Non-pigmented ciliary epithelial cell (primary cell): ENCODE data around the gene CCDC106.

Experiments
- DNase-seq: peaks from one replicate; pipeline ENCODE4 v3.0.0-alpha.2; 2010; ENCODE audit warnings: low read depth

Gene CCDC106

DNA sequence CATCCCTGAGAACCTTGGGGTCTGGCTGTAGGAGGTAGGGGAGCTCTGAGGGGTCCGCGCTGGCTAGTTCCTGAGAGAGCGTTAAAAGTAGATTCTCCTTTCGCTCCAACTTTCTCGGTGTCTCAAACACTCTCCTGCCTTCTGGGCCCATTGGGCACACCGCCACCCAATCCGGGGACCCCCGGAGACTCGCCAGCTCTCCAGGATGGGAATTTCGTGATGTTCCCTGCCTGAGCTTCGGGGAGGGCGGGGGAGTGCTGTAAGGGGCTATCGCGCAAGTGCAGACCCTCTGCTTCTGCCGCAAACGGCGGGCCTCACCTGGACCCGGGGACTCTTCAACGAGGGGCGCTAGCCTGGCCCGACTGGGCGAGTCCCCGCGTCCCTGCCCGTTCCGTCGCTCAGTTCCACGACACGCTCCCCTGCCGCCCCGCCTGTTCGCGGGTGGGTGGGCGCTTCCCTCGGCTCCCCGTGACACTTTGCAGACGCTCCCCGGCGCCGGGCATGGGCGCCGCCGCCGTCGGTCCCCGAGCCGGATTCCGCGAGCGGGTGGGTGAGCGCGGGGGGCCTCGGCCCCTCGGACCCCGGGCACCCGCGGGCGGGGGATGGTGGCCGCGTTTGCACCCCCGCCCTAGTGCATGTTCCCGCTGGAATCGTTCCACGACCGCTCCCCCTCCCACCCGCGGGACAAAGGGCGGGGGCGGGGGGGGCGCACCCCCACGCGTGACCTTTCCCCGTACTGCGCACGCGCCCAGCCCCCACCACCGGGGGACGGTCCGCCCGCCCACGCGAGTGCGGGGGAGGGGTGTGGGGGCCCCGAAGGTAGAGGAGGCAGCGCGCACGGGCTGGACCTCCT, at the start of gene CCDC106:
Gene CCDC106, plus strand, starts transcription at position 481 of the 853 bp plus-strand sequence. CDS start 835 bp downstream, outside the sequence.
- no peak for DNase-seq

GRCh38 chr19:55598719-55599467, 49.1 kb upstream of the CCDC106 start:
- DNase-seq, result peak; percentile 85

- DNase-seq, result peak; percentile 94
These were observed 48.6 kb upstream of the CCDC106 start, which contains the start of gene FIZ1 for GRCh38 chr19:55599468-55599841. FIZ1 (minus strand) TSS chr19:55599517; CDS start chr19:55597865, 1,652 bp downstream.

- no peak for DNase-seq
These were observed 48.0 kb upstream of the CCDC106 start, which contains the start of gene ZNF524 for GRCh38 chr19:55599842-55600661. ZNF524 (plus strand) TSS chr19:55600288; CDS start chr19:55602113, 1,825 bp downstream.

DNA sequence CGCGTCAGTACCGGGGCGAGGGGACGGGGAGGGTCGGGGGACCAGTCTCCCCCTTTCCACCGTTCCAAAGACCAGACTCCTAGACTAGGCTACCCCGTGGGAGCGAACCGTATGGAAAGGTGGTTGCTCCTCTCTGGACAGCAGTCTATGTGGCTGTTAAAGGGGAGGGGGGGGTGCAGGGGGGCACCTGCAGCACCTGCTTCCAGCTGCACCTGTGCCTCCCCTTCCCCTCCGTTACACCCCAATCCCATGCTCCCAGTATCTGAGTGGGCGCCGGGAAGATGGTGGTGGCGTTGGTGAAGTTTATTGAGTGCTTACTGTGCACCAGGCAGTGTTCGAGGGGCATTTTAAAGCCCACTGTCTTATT, 47.4 kb upstream of the CCDC106 start:
- no peak for DNase-seq

GRCh38 chr19:55601084-55601483, 46.9 kb upstream of the CCDC106 start:
- no peak for DNase-seq

GRCh38 chr19:55602104-55603001, 45.7 kb upstream of the CCDC106 start:
- no peak for DNase-seq

- no peak for DNase-seq
These were observed 44.9 kb upstream of the CCDC106 start for GRCh38 chr19:55603115-55603514.

DNA sequence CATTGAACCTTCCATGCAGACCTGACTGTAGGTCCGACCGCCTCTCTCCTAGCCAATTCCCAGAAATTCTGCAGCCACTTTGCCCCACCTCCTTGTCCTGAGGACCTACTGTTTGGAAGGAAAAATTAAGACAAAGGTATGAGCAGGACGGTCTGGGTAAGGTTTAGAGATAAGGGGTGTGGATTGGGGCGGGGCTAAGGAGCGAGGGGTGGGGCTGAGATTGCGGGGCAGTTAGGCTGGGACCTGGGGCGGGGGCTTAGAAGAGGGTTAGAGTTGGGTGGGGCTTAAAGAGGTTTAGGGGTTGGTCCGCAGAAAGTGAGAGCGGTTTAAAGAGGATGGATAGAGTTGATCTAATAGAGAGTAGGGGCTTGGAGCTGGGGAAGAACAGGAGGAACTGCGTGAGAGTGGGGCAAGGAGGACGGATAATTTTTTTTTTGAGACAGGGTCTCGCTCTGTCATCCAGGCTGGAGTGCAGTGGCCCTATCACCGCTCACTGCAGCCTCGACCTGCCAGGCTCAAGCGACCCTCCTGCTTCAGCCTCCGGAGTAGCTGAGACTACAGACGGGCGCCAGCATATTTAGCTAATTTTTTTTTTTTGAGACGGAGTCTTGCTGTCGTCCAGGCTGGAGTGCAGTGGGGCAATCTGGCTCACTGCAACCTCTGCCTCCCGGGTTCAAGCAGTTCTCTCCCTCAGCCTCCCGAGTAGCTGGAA, 44.3 kb upstream of the CCDC106 start:
- no peak for DNase-seq

DNA sequence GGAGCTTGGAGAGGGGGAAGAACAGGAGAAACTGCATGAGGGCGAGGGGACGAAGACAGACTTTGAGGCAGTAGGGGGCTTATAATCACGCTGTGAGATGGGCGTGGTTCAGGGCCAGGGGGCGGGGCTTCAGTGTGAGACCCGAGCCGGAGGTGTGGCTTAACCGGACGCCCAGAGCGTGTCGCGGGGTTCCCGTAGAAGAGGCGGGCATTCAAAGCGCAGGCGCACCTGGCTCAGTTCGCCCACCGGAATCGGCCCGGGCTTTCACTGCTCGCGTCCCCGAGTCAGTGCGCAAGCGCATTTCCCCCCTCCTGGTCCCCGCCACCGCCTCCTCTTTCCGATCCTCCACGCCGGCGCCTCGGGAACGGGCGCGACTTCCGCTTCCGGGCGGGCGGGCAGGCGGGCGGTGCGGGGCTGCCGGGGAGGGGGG, 42.8 kb upstream of the CCDC106 start:
- peak; percentile 87 for DNase-seq

- peak; percentile 70 for DNase-seq
These were observed 42.2 kb upstream of the CCDC106 start, which contains the start of gene ZNF865 for GRCh38 chr19:55605637-55606470. ZNF865 (plus strand) TSS chr19:55605647; CDS start chr19:55613619, 7,972 bp downstream.

DNA sequence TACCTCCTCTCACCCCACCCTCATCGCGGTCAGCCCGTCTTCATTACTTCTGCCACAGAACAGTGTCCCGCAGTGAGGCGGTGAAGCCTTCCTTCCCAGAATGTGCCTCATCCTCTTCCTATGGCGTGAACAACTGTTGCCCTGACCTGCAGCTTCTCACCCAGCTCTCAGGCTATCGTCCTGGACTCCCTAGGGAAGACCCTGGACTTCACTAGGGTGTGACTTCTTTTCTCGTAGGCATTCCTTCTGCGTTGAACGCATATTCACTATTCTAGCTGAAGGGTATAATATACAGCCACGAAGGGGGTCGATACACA, 41.6 kb upstream of the CCDC106 start:
- no peak for DNase-seq

DNA sequence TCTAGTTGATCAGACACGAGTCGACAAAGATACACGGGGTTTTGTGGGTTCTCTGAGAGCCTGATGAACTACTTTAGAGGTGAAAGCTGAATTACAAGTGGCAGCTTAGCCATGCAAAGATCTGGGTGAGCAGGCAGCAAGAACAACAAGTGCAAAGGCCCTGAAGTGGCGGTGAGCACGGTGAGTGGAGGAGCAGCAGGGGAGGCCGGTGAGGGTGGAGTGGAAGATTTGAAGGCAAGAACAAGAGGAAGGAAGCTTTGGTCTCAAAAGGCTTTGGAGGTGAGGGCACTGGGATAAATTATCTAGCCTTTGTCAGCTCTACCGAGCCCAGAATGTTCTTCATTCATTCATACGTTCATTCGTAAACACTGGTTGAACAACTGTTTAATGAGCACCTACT, 41.2 kb upstream of the CCDC106 start:
- DNase-seq, result no peak

GRCh38 chr19:55609326-55609725, 38.7 kb upstream of the CCDC106 start:
- no peak for DNase-seq

- DNase-seq, result no peak
These were observed 36.6 kb upstream of the CCDC106 start for GRCh38 chr19:55611300-55611982.

DNA sequence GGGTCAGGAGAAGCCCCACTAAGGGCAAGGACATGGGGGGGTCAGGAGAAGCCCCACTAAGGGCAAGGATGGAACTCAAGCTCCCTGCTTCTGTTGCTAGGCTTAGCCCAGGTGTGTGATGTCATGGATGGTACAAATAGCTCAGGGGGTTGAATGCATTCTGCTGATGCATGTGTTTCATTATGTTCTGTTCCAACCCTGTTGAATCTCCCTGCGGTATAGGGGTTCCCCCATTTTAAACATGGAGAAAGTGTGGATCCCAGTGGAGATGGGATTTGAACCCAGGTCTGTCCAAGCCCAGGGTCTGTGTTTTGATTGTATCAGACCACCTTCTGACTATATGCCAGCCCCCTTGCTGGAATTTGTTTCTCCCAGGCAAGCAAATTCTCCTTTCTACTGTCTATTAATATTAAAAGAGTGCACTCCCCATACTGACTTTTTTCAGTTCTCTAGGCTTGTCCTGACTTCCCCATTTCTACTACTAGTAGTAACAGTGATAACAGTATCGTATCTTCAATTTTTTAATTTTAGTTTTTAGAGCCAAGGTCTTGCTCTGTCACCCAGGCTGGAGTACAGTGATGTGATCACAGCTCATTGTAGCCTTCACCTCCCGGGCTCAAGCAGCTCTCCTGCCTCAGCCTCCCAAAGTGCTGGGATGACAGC, 35.9 kb upstream of the CCDC106 start:
- no peak for DNase-seq

DNA sequence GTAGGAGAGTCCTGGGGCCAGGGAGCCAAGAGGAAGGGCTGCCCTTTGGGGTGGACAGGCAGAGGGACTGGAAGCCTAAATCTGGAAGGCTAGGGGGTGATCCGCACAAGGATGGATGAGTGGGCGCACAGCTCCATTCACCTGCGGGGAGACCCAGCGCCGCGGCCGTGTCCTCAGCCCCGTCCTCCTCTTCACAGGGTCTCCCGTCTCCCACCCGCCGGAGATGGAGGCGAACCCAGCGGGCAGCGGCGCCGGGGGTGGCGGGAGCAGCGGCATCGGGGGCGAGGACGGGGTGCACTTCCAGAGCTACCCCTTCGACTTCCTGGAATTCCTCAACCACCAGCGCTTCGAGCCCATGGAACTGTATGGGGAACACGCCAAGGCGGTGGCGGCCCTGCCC, 34.6 kb upstream of the CCDC106 start:
- no peak for DNase-seq

DNA sequence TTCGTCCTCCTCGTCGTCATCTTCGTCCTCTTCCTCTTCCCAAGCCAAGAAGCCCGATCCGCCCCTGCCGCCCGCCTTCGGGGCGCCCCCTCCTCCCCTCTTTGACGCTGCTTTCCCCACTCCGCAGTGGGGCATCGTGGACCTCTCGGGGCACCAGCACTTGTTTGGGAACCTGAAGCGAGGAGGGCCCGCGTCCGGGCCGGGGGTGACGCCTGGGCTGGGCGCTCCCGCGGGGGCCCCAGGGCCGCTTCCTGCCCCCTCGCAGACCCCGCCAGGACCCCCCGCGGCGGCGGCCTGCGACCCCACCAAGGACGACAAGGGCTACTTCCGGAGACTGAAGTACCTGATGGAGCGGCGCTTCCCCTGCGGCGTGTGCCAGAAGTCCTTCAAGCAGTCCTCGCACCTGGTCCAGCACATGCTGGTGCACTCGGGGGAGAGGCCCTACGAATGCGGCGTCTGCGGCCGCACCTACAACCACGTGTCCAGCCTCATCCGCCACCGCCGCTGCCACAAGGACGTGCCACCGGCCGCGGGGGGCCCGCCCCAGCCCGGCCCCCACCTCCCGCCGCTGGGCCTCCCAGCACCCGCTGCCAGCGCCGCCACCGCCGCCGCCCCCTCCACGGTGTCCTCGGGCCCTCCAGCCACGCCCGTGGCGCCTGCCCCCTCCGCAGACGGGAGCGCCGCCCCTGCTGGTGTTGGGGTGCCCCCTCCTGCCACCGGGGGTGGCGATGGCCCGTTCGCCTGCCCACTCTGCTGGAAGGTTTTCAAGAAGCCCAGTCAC, 33.9 kb upstream of the CCDC106 start:
- DNase-seq, result no peak
